PC-9 (cell line): ENCODE results near the gene CREM.

Experiments
- CTCF ChIP-seq: fragments of 200-600 bp; sonication (generic); conservative IDR thresholded peaks from 2 replicates; pipeline ENCODE4 v1.6.1; 2017; ENCODE audit warnings: mixed run types, antibody characterized with exemption, mild to moderate bottlenecking, moderate library complexity
- EZH2 ChIP-seq: fragments of 200-600 bp; sonication (generic); IDR thresholded peaks from 2 replicates; pipeline ENCODE4 v1.8.0; 2017; ENCODE audit warnings: antibody characterized with exemption, low read depth

GRCh38 chr10:35165136-35165535, 38.5 kb downstream of the CREM start:
- TF ChIP-seq CTCF = no peak
- TF ChIP-seq EZH2 = no peak
